AG09309 (cell line): ENCODE measurements around the gene DPY19L3.
"Not testable (repeated sequence)": the region's sequence is repeated elsewhere in the genome, so short reads cannot be mapped to it uniquely, and the experiment has no call there.

Source experiments
- DNase-seq: peaks from one replicate; pipeline ENCODE4 v3.0.0-alpha.2; 2010; ENCODE audit warnings: low read depth
- H3K4me3 ChIP-seq: 2 replicates; pipeline ENCODE4 v1.5.1; 2011; ENCODE audit warnings: mild to moderate bottlenecking, low read depth, low read length, moderate library complexity; ENCODE audit not compliant: control insufficient read depth
- TF ChIP-seq, protein P1 (sequence below): IDR thresholded peaks from 2 replicates; pipeline ENCODE4 v1.5.1; 2011; ENCODE audit warnings: mild to moderate bottlenecking, low read depth, low read length, inconsistent platforms; ENCODE audit not compliant: insufficient read depth, control insufficient read depth; ENCODE audit errors: missing control alignments

DPY19L3 gene

DNA sequence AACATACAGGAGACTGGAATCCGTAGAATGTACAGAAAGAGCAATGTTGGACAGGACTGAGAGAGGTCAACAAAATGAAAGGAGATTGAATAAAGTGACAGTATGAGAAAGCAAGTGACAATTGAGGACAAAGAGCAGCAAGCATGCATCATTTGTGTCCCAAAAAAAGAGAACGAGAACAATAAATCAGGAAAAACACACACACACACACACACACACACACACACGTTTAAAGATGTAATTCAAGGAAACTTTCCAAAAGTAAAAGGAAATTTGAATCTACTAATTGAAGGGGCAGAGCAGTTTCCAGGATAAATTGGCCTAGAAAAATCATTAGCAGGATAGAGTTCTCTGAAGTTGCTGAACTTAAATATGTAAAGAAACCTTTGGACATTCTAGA is 16.9 kb downstream of the DPY19L3 start:
- DNase-seq, result no peak
- H3K4me3 ChIP-seq, result no peak overlapping the region
- TF ChIP-seq, protein P1, sequence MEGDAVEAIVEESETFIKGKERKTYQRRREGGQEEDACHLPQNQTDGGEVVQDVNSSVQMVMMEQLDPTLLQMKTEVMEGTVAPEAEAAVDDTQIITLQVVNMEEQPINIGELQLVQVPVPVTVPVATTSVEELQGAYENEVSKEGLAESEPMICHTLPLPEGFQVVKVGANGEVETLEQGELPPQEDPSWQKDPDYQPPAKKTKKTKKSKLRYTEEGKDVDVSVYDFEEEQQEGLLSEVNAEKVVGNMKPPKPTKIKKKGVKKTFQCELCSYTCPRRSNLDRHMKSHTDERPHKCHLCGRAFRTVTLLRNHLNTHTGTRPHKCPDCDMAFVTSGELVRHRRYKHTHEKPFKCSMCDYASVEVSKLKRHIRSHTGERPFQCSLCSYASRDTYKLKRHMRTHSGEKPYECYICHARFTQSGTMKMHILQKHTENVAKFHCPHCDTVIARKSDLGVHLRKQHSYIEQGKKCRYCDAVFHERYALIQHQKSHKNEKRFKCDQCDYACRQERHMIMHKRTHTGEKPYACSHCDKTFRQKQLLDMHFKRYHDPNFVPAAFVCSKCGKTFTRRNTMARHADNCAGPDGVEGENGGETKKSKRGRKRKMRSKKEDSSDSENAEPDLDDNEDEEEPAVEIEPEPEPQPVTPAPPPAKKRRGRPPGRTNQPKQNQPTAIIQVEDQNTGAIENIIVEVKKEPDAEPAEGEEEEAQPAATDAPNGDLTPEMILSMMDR, result no peak

DNA sequence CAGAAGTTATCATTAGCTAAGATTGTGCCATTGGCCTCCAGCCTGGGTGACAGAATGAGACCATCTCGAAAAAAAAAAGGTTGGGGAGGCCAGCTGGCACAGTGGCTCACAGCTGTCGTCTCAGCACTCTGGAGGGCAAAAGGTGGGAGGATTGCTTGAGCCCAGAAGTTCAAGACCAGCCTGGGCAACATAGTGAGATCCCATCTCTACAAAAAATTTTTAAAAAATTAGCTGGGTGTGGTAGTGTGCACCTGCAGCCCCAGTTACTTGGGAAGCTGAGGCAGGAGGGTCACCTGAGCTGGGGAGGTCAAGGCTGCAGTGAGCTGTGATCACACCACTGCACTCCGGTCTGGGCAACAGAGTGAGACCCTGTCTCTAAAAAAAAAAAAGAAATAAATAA is 18.4 kb downstream of the DPY19L3 start:
- DNase-seq, H3K4me3 ChIP-seq: not testable (repeated sequence)

DNA sequence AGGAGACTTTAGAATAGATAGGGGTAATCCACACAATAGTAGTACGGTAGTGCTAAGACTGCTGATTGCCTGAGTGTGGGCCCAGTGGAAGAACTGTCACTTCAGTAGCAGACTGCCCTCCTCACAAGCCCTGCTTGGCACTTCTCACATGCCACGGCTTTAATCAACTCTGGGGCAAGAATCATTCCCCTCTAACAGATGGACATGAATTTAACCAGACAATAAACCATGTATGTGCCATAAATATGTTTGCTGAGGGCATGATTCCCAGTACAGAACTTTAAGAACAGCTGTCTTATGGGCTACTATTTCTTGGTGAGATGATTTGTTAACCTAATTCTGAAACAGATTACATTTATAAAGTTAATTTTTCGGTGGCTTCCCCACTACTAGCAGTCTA is 22.0 kb downstream of the DPY19L3 start:
- TF ChIP-seq, protein P1, result no peak

DNA sequence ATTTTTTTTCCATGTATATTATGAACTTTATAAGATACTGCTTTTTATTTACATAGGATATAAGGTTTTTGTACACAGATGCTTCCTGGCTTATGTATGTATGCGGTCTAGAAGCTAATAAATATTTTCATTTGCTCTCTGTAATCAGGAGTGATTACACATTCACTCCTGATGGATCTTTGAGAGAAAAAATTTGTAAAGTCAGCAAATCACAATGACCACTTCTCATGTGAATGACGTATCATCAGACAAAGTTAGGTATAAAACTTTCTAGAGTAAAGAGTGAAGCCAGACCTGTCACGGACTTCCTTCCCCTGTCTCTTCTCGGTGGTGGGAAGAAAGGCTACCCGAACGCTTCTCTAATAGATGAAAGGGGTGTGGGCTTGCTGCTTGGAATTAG is 31.1 kb downstream of the DPY19L3 start:
- no peak for DNase-seq
- no peak overlapping the region for H3K4me3 ChIP-seq
- TF ChIP-seq, protein P1, result no peak

More for the DNA sequence above, 22.0 kb downstream of the DPY19L3 start:
- DNase-seq, result no peak
- H3K4me3 ChIP-seq, result no peak overlapping the region

DNA sequence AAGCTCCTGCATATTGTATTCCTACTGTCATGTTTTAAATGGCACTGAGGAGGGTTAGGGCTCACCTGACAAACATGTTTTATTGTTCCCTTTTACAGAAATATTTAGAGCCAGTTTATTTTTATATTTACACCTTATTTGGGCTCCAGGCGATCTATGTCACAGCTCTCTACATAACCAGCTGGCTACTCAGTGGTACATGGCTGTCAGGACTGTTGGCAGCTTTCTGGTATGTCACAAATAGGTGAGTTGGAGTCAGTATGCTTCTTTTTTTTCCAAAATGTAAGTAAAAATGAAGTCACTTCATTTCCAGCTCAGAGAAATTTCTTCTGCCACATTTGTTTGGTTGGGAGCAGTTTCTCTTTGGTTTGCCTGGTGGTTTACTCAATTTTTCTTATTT is 31.5 kb downstream of the DPY19L3 start:
- H3K4me3 ChIP-seq, result no peak overlapping the region
- TF ChIP-seq, protein P1, result no peak
- no peak for DNase-seq

DNA sequence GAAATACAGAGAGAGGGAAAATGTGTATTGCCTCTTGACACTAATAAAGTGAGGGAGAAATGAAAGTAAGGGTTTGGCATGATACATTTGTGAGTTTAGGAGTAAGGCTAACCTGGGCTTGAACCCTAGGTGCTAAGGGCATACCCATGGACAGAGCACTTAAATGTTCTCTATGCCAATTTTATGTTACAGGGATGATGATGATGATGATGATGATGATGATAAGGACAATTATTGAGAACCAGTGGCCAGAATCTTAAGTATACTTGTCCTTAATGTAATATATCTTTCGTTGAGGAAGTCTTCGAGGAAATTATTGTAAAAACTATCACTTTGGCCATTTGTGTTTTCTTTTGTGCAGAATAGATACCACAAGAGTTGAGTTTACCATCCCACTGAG is 33.2 kb downstream of the DPY19L3 start:
- TF ChIP-seq, protein P1, result no peak
- DNase-seq, result no peak
- H3K4me3 ChIP-seq, result no peak overlapping the region

DNA sequence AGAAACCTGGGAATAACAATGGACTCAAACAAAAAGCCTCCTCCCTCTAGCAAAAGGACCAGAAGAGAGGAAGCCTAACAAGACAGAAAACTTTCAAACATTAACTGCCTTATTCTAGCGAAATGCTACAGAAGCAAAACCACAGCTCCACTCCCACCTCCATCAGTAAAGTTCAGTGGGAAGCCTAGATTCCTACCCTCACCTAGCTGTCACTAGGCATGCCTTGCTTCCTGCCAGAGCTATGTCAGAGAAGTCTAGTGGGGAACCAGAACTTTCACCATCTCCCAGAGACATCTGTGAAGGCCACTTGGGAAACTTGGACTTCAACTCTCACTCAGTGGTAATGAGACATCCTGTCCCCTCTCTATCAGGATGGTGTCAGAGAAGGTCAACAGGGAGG is 37.1 kb downstream of the DPY19L3 start:
- TF ChIP-seq, protein P1, result no peak
- DNase-seq, result no peak
- no peak overlapping the region for H3K4me3 ChIP-seq

DNA sequence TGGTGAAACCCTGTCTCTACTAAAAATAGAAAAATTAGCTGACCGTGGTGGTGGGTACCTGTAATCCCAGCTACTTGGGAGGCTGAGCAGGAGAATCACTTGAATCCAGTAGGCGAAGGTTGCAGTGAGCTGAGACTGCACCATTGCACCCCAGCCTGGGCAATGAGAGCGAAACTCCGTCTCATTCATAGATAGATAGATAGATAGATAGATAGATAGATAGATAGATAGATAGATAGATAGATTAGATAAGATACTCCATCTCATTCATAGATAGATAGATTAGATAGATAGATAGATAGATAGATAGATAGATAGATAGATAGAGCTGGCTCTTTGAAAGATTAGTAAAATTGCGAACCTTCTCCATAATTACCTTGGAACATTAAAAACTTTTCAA is 42.0 kb downstream of the DPY19L3 start:
- not testable (repeated sequence) for H3K4me3 ChIP-seq, DNase-seq
